GM18507 (cell line): Measurements from ENCODE around the gene MDGA2.

Experiments used
- DNase-seq: peaks from one replicate; pipeline ENCODE4 v3.0.0; 2011; ENCODE audit warnings: low read depth; ENCODE audit not compliant: insufficient read length; ENCODE audit errors: extremely low spot score
- FAIRE-seq: peaks from 2 replicates; lab custom pipeline; 2011; peaks lifted over from hg19 to GRCh38; lab: Jason Lieb, UNC

Gene MDGA2

GRCh38 chr14:47675466-47676314 is at the start of gene MDGA2:
TSS of gene MDGA2 (minus strand) at chr14:47675605.
- DNase-seq (no peak), FAIRE-seq (no peak)

GRCh38 chr14:47722929-47723693 is 47.7 kb upstream of the MDGA2 start:
- FAIRE-seq (no peak), DNase-seq (no peak)

GRCh38 chr14:47720281-47720680 is 44.9 kb upstream of the MDGA2 start:
- FAIRE-seq (no peak), DNase-seq (no peak)

GRCh38 chr14:47715330-47715729 is 39.9 kb upstream of the MDGA2 start:
- FAIRE-seq = no peak

GRCh38 chr14:47710581-47710980 is 35.2 kb upstream of the MDGA2 start:
- DNase-seq = no peak
- no peak for FAIRE-seq

More at GRCh38 chr14:47715330-47715729, 39.9 kb upstream of the MDGA2 start:
- DNase-seq = no peak

GRCh38 chr14:47705683-47706082 is 30.3 kb upstream of the MDGA2 start:
- DNase-seq (no peak), FAIRE-seq (no peak)

- no peak for DNase-seq
- no peak for FAIRE-seq
Measured at GRCh38 chr14:47691829-47692228, 16.4 kb upstream of the MDGA2 start.

- FAIRE-seq (no peak), DNase-seq (no peak)
Measured at GRCh38 chr14:47678993-47679392, 3.6 kb upstream of the MDGA2 start.

GRCh38 chr14:47678157-47678556 is 2.8 kb upstream of the MDGA2 start:
- no peak for DNase-seq
- FAIRE-seq = no peak

GRCh38 chr14:47676315-47676617 is 861 bp upstream of the MDGA2 start:
- FAIRE-seq (no peak), DNase-seq (no peak)

- DNase-seq (no peak), FAIRE-seq (no peak)
Measured at GRCh38 chr14:47674543-47675465, 601 bp downstream of the MDGA2 start.

- no peak for DNase-seq
- FAIRE-seq = no peak
Measured at GRCh38 chr14:47674148-47674542, 1.3 kb downstream of the MDGA2 start.

- DNase-seq (no peak), FAIRE-seq (no peak)
Measured at GRCh38 chr14:47665337-47666134, 9.9 kb downstream of the MDGA2 start.

- FAIRE-seq = no peak
- no peak for DNase-seq
Measured at GRCh38 chr14:47662466-47662865, 12.9 kb downstream of the MDGA2 start.

GRCh38 chr14:47660158-47660557 is 15.2 kb downstream of the MDGA2 start:
- no peak for FAIRE-seq

GRCh38 chr14:47658041-47658440 is 17.4 kb downstream of the MDGA2 start:
- DNase-seq (no peak), FAIRE-seq (no peak)

More at GRCh38 chr14:47660158-47660557, 15.2 kb downstream of the MDGA2 start:
- no peak for DNase-seq

GRCh38 chr14:47657143-47657542 is 18.3 kb downstream of the MDGA2 start:
- no peak for DNase-seq
- no peak for FAIRE-seq

GRCh38 chr14:47651337-47651736 is 24.1 kb downstream of the MDGA2 start:
- DNase-seq (no peak), FAIRE-seq (no peak)

- FAIRE-seq (no peak), DNase-seq (no peak)
Measured at GRCh38 chr14:47637753-47638152, 37.7 kb downstream of the MDGA2 start.
